SK-N-SH (cell line): ENCODE data around the gene GALNT13. TPM values are rescaled to one million over a fixed set of nuclear protein-coding genes. Genes with fewer than 3 reads are reported as not detected.
A peak's percentile ranks its signal among the peaks of the same experiment; 100 is the strongest.

Source experiments
- CTCF ChIA-PET: fragments of 300-600, 350-600 bp; formaldehyde crosslinking; extraction: SDS; loops from one replicate; lab custom pipeline; 2021; lab: Yijun Ruan, JAX
- POLR2A ChIA-PET: fragments of 350-600 bp; sonication (Branson Sonifier 250); formaldehyde crosslinking; extraction: SDS; loops from one replicate; lab custom pipeline; 2020; ENCODE audit warnings: antibody characterized with exemption, inconsistent platforms; lab: Yijun Ruan, JAX
- DNase-seq: peaks from one replicate; pipeline ENCODE4 v3.0.0; 2012
- H2AFZ ChIP-seq: fragments of 200-600 bp; sonication (generic); 2 replicates; pipeline ENCODE4 v1.8.1; 2016; ENCODE audit warnings: antibody characterized with exemption, mild to moderate bottlenecking, low read depth
- H3F3A ChIP-seq: fragments of 200-600 bp; sonication (generic); replicated peaks from 2 replicates; pipeline ENCODE3; 2016; ENCODE audit warnings: antibody characterized with exemption, mild to moderate bottlenecking; ENCODE audit not compliant: insufficient read depth
- H3K27ac ChIP-seq, 2 experiments: fragments of 200-500 bp in 1 of 2; fragments of 200-600 bp in 1 of 2; sonication (Bioruptor generic) in 1 of 2; sonication (generic), shearing (Covaris generic) in 1 of 2; 2 replicates each; pipeline versions ENCODE4 v1.5.1 to v1.6.1; 2014 to 2016; ENCODE audit warnings: low read depth in 2 of 2, inconsistent platforms in 1 of 2, low read length in 1 of 2, mild to moderate bottlenecking in 1 of 2, mixed read lengths in 1 of 2
- H3K27me3 ChIP-seq: fragments of 200-600 bp; sonication (generic), shearing (Covaris generic); 2 replicates; pipeline ENCODE4 v1.6.1; 2016; ENCODE audit warnings: mixed run types; ENCODE audit not compliant: insufficient read depth
- H3K36me3 ChIP-seq, 2 experiments: fragments of 200-500 bp in 1 of 2; fragments of 200-600 bp in 1 of 2; sonication (Bioruptor generic) in 1 of 2; sonication (generic) in 1 of 2; replicated peaks in 1 of 2; 2 replicates each; pipeline versions ENCODE3 to v1.5.1; 2014 to 2016; ENCODE audit warnings: low read length in 1 of 2, mild to moderate bottlenecking in 1 of 2; ENCODE audit not compliant: insufficient read depth in 2 of 2, control insufficient read depth in 1 of 2
- H3K4me1 ChIP-seq, 2 experiments: fragments of 200-500 bp in 1 of 2; fragments of 200-600 bp in 1 of 2; sonication (Bioruptor generic) in 1 of 2; sonication (generic), shearing (Covaris generic) in 1 of 2; 2 replicates each; pipeline versions ENCODE4 v1.5.1 to v1.6.1; 2014 to 2016; ENCODE audit warnings: low read depth in 1 of 2, low read length in 1 of 2, mixed run types in 1 of 2; ENCODE audit not compliant: insufficient read depth in 2 of 2, control insufficient read depth in 1 of 2
- H3K4me2 ChIP-seq: fragments of 200-600 bp; sonication (generic), shearing (Covaris generic); 2 replicates; pipeline ENCODE4 v1.6.1; 2017; ENCODE audit warnings: mixed run types
- H3K4me3 ChIP-seq, 2 experiments: fragments of 200-500 bp in 1 of 2; fragments of 200-600 bp in 1 of 2; sonication (Bioruptor generic) in 1 of 2; sonication (generic), shearing (Covaris generic) in 1 of 2; 2 replicates each; pipeline versions ENCODE4 v1.5.1 to v1.8.1; 2014 to 2016; ENCODE audit warnings: low read depth in 2 of 2, inconsistent platforms in 1 of 2, low read length in 1 of 2, mild to moderate bottlenecking in 1 of 2, mixed read lengths in 1 of 2, moderate library complexity in 1 of 2
- H3K79me2 ChIP-seq: fragments of 200-600 bp; sonication (generic); 2 replicates; pipeline ENCODE4 v1.8.1; 2017; ENCODE audit warnings: mild to moderate bottlenecking; ENCODE audit not compliant: insufficient read depth
- H3K9ac ChIP-seq: fragments of 200-600 bp; sonication (generic); 2 replicates; pipeline ENCODE4 v1.6.1; 2017; ENCODE audit warnings: mixed run types
- H3K9me2 ChIP-seq: fragments of 200-600 bp; sonication (generic); 2 replicates; pipeline ENCODE4 v1.6.1; 2017; ENCODE audit warnings: mixed run types
- H3K9me3 ChIP-seq: fragments of 200-600 bp; sonication (generic); 2 replicates; pipeline ENCODE4 v1.6.1; 2017; ENCODE audit warnings: mixed run types, mild to moderate bottlenecking, moderate library complexity
- H4K20me1 ChIP-seq: fragments of 200-600 bp; sonication (generic); 2 replicates; pipeline ENCODE4 v1.6.1; 2017; ENCODE audit warnings: mild to moderate bottlenecking, mixed run types; ENCODE audit not compliant: insufficient read depth
- CHD2 ChIP-seq: fragments of 150-350 bp; IDR thresholded peaks from 2 replicates; pipeline ENCODE4 v1.6.1; 2018; ENCODE audit warnings: low read length; ENCODE audit not compliant: partially characterized antibody
- MEF2A ChIP-seq: IDR thresholded peaks from 2 replicates; pipeline ENCODE4 v1.4.0; 2012; ENCODE audit warnings: low read depth, borderline replicate concordance
- NFIC ChIP-seq: IDR thresholded peaks from 2 replicates; pipeline ENCODE4 v1.4.0; 2012; ENCODE audit warnings: borderline replicate concordance
- TAF1 ChIP-seq: IDR thresholded peaks from 2 replicates; pipeline ENCODE4 v1.6.1; 2012; ENCODE audit warnings: low read depth, mild to moderate bottlenecking, low read length, moderate library complexity, borderline replicate concordance
- WGBS: methylation state at CpG from one replicate; pipeline ENCODE4 v1.1.6; 2017; ENCODE audit warnings: low lambda C conversion rate; 5-methylcytosine and 5-hydroxymethylcytosine counted together
- polyA plus RNA-seq, 3 experiments: library from polyadenylated mRNA; depleted of rRNA; stranded (reverse); fragments of >200 nt; gene quantifications; 2 replicates each; pipeline ENCODE4 v1.2.3, GENCODE V29; 2012
- TF ChIP-seq, protein P1 (sequence below): IDR thresholded peaks from 2 replicates; pipeline ENCODE4 v1.4.0; 2012; ENCODE audit warnings: low read depth
- TF ChIP-seq, protein P2 (sequence below): IDR thresholded peaks from 2 replicates; pipeline ENCODE4 v1.6.1; 2012; ENCODE audit warnings: mild to moderate bottlenecking, low read depth, low read length, moderate library complexity
- TF ChIP-seq, protein P3 (sequence below): fragments of 200-600 bp; sonication (generic); IDR thresholded peaks from 2 replicates; pipeline ENCODE4 v1.6.1; 2017; ENCODE audit warnings: antibody characterized with exemption, mild to moderate bottlenecking, moderate library complexity

GALNT13 gene
- polyA plus RNA-seq, 1 of the 3 experiments (the other 2 are of a cell fraction) = 0.33 TPM

DNA sequence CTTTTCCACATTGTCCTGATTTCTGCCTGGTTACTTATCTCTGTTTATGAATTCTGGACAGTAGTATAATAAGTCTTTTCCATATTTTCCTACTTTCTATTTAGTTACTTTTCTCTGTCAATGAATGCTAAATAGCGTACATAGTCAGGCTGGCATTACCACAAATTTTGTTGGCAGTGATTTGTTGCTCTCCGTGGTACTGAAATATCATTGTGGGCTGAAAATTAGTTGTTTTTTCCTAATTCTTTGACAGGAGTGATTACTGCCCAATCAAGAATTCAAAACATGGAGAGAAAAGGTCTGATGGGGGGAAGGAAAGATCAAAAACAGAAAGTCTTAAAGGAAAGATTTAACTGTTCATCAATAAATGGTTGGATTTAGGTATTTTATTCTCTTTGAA lies 7.7 kb upstream of the GALNT13 start:
- CTCF ChIA-PET = no interaction called here
- POLR2A ChIA-PET = no interaction called here
- no peak overlapping the region for H2AFZ ChIP-seq

DNA sequence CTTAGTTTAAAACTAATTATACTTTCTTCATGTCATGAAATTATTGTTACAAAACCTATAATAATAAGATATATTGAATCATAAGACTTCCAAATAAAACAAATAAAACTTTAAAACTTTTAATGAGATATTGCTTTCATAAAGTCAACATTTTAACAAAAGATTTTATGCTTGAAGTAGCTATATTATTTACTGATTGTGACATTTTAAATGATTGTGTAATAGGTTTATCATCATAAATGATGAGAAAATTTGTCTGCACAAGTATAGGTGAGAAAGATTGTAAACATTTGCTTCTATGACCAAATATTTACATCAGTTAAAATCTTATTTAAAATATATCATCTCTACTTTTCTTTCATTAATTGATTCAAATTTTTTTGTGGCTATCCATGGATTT lies 5.1 kb upstream of the GALNT13 start:
- Histone ChIP-seq H4K20me1 (no peaks in the 10 kb centered on the region), H2AFZ (no peak overlapping the region), H3K9me2 (no peaks in the 10 kb centered on the region), H3K79me2 (no peaks in the 10 kb centered on the region), H3K27ac (no peak overlapping the region), H3K4me1 (peaks cover 0 to 3% of the 10 kb centered on the region in 2 experiments; a peak in 2 of 4 replicates), H3K36me3 (no peaks in the 10 kb centered on the region), H3F3A (no peaks in the 10 kb centered on the region), H3K9ac (no peak overlapping the region), H3K4me3 (no peak overlapping the region), H3K27me3 (peaks cover 10% of the 10 kb centered on the region; the same call in 1 of the 2 replicates), H3K9me3 (no peaks in the 10 kb centered on the region), H3K4me2 (no peak overlapping the region)
- ChIA-PET POLR2A (no interaction called here), CTCF (interaction anchor here (1.3 kb wide), 1 partner anchor 509 kb away, joined by 6 read pairs; no protein-coding TSS in a partner anchor)
- DNase-seq = no peak
- no peak for TF ChIP-seq MEF2A
- no peak for TF ChIP-seq CHD2
- TF ChIP-seq, protein P1, sequence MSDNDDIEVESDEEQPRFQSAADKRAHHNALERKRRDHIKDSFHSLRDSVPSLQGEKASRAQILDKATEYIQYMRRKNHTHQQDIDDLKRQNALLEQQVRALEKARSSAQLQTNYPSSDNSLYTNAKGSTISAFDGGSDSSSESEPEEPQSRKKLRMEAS = no peak

More for the DNA sequence above, 7.7 kb upstream of the GALNT13 start:
- H3K36me3 ChIP-seq = no peaks in the 10 kb centered on the region
- no peaks in the 10 kb centered on the region for H3K9me2 ChIP-seq
- no peaks in the 10 kb centered on the region for H3F3A ChIP-seq
- H3K79me2 ChIP-seq = no peaks in the 10 kb centered on the region
- DNase-seq = no peak
- no peak overlapping the region for H3K4me3 ChIP-seq
- no peaks in the 10 kb centered on the region for H3K9me3 ChIP-seq
- no peaks in the 10 kb centered on the region for H4K20me1 ChIP-seq
- H3K27ac ChIP-seq = no peak overlapping the region
- H3K27me3 ChIP-seq = no peaks in the 10 kb centered on the region
- no peak overlapping the region for H3K9ac ChIP-seq
- H3K4me2 ChIP-seq = no peak overlapping the region
- H3K4me1 ChIP-seq = no peaks in the 10 kb centered on the region
- TF ChIP-seq NFIC (no peak), TAF1 (no peak)
- TF ChIP-seq, protein P2, sequence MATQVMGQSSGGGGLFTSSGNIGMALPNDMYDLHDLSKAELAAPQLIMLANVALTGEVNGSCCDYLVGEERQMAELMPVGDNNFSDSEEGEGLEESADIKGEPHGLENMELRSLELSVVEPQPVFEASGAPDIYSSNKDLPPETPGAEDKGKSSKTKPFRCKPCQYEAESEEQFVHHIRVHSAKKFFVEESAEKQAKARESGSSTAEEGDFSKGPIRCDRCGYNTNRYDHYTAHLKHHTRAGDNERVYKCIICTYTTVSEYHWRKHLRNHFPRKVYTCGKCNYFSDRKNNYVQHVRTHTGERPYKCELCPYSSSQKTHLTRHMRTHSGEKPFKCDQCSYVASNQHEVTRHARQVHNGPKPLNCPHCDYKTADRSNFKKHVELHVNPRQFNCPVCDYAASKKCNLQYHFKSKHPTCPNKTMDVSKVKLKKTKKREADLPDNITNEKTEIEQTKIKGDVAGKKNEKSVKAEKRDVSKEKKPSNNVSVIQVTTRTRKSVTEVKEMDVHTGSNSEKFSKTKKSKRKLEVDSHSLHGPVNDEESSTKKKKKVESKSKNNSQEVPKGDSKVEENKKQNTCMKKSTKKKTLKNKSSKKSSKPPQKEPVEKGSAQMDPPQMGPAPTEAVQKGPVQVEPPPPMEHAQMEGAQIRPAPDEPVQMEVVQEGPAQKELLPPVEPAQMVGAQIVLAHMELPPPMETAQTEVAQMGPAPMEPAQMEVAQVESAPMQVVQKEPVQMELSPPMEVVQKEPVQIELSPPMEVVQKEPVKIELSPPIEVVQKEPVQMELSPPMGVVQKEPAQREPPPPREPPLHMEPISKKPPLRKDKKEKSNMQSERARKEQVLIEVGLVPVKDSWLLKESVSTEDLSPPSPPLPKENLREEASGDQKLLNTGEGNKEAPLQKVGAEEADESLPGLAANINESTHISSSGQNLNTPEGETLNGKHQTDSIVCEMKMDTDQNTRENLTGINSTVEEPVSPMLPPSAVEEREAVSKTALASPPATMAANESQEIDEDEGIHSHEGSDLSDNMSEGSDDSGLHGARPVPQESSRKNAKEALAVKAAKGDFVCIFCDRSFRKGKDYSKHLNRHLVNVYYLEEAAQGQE = peak; percentile 84
- TF ChIP-seq, protein P3, sequence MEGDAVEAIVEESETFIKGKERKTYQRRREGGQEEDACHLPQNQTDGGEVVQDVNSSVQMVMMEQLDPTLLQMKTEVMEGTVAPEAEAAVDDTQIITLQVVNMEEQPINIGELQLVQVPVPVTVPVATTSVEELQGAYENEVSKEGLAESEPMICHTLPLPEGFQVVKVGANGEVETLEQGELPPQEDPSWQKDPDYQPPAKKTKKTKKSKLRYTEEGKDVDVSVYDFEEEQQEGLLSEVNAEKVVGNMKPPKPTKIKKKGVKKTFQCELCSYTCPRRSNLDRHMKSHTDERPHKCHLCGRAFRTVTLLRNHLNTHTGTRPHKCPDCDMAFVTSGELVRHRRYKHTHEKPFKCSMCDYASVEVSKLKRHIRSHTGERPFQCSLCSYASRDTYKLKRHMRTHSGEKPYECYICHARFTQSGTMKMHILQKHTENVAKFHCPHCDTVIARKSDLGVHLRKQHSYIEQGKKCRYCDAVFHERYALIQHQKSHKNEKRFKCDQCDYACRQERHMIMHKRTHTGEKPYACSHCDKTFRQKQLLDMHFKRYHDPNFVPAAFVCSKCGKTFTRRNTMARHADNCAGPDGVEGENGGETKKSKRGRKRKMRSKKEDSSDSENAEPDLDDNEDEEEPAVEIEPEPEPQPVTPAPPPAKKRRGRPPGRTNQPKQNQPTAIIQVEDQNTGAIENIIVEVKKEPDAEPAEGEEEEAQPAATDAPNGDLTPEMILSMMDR = no peak
- TF ChIP-seq, all 33 proteins: peak for 1
- 23% methylated on average over 2 of the region's 2 CpGs for WGBS
